Hepatocyte (in vitro differentiated cells): ENCODE measurements around the gene RASA3. TPM values are rescaled to one million over a fixed set of nuclear protein-coding genes. Genes with fewer than 3 reads are reported as not detected.

ENCODE experiments used
- DNase-seq: peaks from one replicate; pipeline ENCODE4 v3.0.0-alpha.2; 2016; ENCODE audit warnings: low spot score
- H2AFZ ChIP-seq: fragments of 200-600 bp; sonication (generic); 2 replicates; pipeline ENCODE4 v1.6.0; 2016; ENCODE audit warnings: antibody characterized with exemption, mild to moderate bottlenecking
- H3K27ac ChIP-seq: fragments of 200-600 bp; sonication (generic); 2 replicates; pipeline ENCODE4 v1.5.1; 2016; ENCODE audit warnings: mild to moderate bottlenecking
- H3K27me3 ChIP-seq: fragments of 200-600 bp; sonication (generic); 2 replicates; pipeline ENCODE4 v1.6.1; 2016
- H3K36me3 ChIP-seq: fragments of 200-600 bp; sonication (generic); replicated peaks from 2 replicates; pipeline ENCODE4 v1.5.1; 2016; ENCODE audit warnings: low read depth; ENCODE audit not compliant: insufficient read depth
- H3K4me1 ChIP-seq: fragments of 200-600 bp; sonication (generic); 2 replicates; pipeline ENCODE4 v1.5.1; 2016; ENCODE audit warnings: mild to moderate bottlenecking, moderate library complexity; ENCODE audit not compliant: insufficient read depth
- H3K4me2 ChIP-seq: fragments of 200-600 bp; sonication (generic); 2 replicates; pipeline ENCODE4 v1.6.0; 2016
- H3K4me3 ChIP-seq: fragments of 200-600 bp; sonication (generic); 2 replicates; pipeline ENCODE4 v1.5.1; 2016; ENCODE audit warnings: mild to moderate bottlenecking
- H3K79me2 ChIP-seq: fragments of 200-600 bp; sonication (generic); 2 replicates; pipeline ENCODE4 v1.6.0; 2017; ENCODE audit warnings: mild to moderate bottlenecking
- H3K9me2 ChIP-seq: fragments of 200-600 bp; sonication (generic); replicated peaks from 2 replicates; pipeline ENCODE4 v1.6.0; 2017; ENCODE audit warnings: mild to moderate bottlenecking; ENCODE audit not compliant: insufficient read depth
- H3K9me3 ChIP-seq: fragments of 200-600 bp; sonication (generic); 2 replicates; pipeline ENCODE4 v1.5.1; 2016; ENCODE audit warnings: low read depth, mild to moderate bottlenecking
- H4K20me1 ChIP-seq: fragments of 200-600 bp; sonication (generic); 2 replicates; pipeline ENCODE4 v1.6.0; 2016; ENCODE audit warnings: mild to moderate bottlenecking; ENCODE audit not compliant: insufficient read depth, poor library complexity, severe bottlenecking
- EZH2 ChIP-seq: fragments of 200-600 bp; sonication (generic); IDR thresholded peaks from 2 replicates; pipeline ENCODE4 v1.6.1; 2016; ENCODE audit warnings: antibody characterized with exemption, mild to moderate bottlenecking, borderline replicate concordance
- EZH2phosphoT487 ChIP-seq: fragments of 200-600 bp; sonication (generic); IDR thresholded peaks from one replicate; pipeline ENCODE4 v1.6.1; 2018; ENCODE audit warnings: antibody characterized with exemption, mild to moderate bottlenecking, low read depth, moderate library complexity; ENCODE audit not compliant: unreplicated experiment, severe bottlenecking
- WGBS: methylation state at CpG from one replicate; pipeline ENCODE4 v1.1.6; 2016; ENCODE audit warnings: low lambda C conversion rate; ENCODE audit errors: missing lambda C conversion rate; 5-methylcytosine and 5-hydroxymethylcytosine counted together
- polyA plus RNA-seq: library from polyadenylated mRNA; unstranded; fragments of >200 nt; fragmentation: Nextera tagmentation; extraction: Ambion mirVana; gene quantifications from 2 replicates; pipeline ENCODE4 v1.2.1, GENCODE V29; 2016
- total RNA-seq: library from RNA; depleted of rRNA; stranded (reverse); fragments of >200 nt; gene quantifications from 2 replicates; pipeline ENCODE4 v1.2.3, GENCODE V29; 2014
- TF ChIP-seq, protein P1 (sequence below): fragments of 200-600 bp; sonication (generic); IDR thresholded peaks from 2 replicates; pipeline ENCODE4 v1.5.1; 2016; ENCODE audit warnings: antibody characterized with exemption, mild to moderate bottlenecking; ENCODE audit not compliant: poor library complexity

RASA3 gene
- total and polyA plus RNA-seq, 2 experiments from 2014 or later = 5.6 to 6.1 TPM

DNA sequence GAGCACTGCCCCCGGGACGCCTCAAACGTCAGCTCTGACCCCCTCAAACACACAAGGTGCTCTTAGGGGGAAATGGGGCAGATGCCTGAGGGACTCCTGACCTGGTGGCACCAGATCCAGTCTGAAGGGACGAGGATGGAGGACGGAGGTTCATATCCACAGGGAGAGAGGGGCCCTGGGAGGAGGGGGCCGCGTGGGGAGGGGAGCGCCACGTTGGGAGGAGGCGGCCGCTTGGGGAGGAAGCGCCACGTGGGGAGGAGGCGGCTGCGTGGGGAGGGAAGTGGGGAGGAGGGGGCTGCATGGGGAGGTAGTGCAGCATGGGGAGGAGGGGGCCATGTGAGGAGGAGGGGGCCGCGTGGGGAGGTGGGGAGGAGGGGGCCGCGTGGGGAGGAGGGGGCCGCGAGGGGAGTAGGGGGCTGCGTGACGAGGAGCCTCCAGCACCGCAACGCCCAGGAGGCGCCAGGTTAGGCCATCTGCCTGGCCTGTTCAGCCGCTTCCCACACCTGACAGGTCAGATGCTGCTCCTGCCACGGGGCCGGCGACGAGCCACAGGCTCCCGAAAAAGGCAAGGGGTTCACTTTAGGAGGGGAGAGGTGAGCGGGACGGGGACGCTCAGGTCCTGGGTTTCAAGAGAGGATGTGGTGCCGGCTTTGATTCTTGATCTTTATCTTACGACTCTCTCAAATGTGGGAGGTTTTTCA is 121.9 kb downstream of the RASA3 start:
- Histone ChIP-seq H3K9me3 (no peaks in the 10 kb centered on the region), H2AFZ (no peak overlapping the region), H4K20me1 (no peaks in the 10 kb centered on the region), H3K9me2 (no peaks in the 10 kb centered on the region), H3K27ac (no peak overlapping the region), H3K27me3 (no peaks in the 10 kb centered on the region), H3K4me3 (no peak overlapping the region), H3K4me2 (no peak overlapping the region), H3K79me2 (no peaks in the 10 kb centered on the region), H3K36me3 (no peaks in the 10 kb centered on the region), H3K4me1 (no peaks in the 10 kb centered on the region)
- WGBS = 94% methylated on average over 18 of the region's 37 CpGs
- TF ChIP-seq EZH2 = no peak
- TF ChIP-seq, protein P1, sequence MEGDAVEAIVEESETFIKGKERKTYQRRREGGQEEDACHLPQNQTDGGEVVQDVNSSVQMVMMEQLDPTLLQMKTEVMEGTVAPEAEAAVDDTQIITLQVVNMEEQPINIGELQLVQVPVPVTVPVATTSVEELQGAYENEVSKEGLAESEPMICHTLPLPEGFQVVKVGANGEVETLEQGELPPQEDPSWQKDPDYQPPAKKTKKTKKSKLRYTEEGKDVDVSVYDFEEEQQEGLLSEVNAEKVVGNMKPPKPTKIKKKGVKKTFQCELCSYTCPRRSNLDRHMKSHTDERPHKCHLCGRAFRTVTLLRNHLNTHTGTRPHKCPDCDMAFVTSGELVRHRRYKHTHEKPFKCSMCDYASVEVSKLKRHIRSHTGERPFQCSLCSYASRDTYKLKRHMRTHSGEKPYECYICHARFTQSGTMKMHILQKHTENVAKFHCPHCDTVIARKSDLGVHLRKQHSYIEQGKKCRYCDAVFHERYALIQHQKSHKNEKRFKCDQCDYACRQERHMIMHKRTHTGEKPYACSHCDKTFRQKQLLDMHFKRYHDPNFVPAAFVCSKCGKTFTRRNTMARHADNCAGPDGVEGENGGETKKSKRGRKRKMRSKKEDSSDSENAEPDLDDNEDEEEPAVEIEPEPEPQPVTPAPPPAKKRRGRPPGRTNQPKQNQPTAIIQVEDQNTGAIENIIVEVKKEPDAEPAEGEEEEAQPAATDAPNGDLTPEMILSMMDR = no peak
- TF ChIP-seq EZH2phosphoT487 = no peak
- no peak for DNase-seq

DNA sequence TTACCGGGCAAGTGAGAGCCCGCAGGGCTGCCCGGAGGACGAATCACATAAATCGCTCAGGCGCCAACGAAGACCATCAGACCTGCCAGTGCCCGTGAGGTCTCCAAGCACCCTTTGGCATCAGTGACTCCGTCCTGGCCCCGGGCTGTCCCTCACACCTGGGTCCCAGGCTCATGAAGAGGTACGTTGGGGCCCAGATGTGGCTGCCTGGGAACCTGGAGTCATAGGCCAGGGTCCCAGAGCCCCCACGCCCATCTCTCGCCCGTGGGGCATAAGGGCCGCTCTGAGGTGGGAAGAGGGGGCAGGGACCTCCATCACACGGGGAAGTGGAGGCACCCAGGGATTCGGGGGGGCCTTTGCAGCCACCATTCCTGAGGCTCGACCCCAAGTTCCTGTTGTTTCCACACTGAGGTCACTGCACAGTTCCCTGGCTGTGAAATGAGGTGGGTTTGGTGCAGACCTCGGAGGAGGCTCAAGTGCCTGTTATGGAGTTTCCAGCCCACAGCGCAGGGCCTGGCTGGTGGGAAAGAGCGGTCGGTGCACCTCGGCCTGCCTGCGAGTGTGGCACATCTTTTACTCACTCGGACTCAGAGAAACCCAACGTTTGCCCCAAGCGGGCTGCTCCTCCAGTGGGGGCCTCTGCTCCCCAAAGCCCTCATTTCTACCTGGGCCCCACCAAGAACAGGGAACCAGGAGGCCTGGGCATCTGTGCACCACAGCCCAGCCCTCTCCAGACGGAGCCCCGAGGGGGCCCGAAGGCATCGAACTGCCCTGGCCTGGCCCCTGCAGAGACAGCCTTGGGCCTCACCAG is 122.6 kb downstream of the RASA3 start:
- Histone ChIP-seq H4K20me1 (no peaks in the 10 kb centered on the region), H3K27ac (no peak overlapping the region), H3K4me3 (no peak overlapping the region), H2AFZ (no peak overlapping the region), H3K79me2 (no peaks in the 10 kb centered on the region), H3K9me2 (no peaks in the 10 kb centered on the region), H3K36me3 (no peaks in the 10 kb centered on the region), H3K27me3 (no peaks in the 10 kb centered on the region), H3K4me2 (no peak overlapping the region), H3K4me1 (peaks cover 4% of the 10 kb centered on the region), H3K9me3 (no peaks in the 10 kb centered on the region)
- no peak for DNase-seq
- no peak for TF ChIP-seq EZH2
- TF ChIP-seq, protein P1 = no peak
- TF ChIP-seq EZH2phosphoT487 = no peak
- WGBS = 92% methylated on average over 31 of the region's 31 CpGs

DNA sequence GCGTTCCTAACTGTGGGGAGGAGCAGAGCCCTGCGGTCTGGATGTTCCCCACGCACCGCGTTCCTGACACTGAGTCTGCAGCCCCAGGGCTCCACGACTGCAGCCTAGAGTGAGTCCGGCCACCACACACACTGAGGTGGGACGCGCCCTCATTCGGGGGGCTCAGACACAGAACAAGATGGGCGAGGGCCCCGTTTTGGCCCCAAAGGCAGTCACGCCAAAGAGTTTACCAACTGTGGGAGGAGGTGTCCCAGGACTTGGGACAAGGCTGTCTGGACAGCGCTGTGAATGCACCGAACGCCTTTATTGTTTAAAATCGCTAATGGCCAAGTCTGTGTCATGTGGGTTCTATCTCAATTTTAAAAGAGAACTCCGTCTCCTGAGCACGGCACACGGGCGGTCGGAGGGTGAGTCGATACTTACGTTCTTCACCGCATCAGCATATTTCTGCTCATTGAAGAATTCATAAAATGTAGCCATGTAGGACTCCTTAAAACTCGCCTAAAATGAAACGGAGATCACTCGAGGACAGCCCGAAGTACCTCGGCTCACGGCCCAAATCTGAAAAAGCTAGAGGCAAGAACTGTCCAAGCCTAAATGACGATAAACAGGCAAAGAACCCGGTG is 123.3 kb downstream of the RASA3 start:
- no peak overlapping the region for H3K4me2 ChIP-seq
- H3K79me2 ChIP-seq = no peaks in the 10 kb centered on the region
- 89% methylated on average over 30 of the region's 33 CpGs for WGBS
- no peaks in the 10 kb centered on the region for H3K36me3 ChIP-seq
- no peaks in the 10 kb centered on the region for H3K27me3 ChIP-seq
- no peak overlapping the region for H3K4me3 ChIP-seq
- no peaks in the 10 kb centered on the region for H3K9me3 ChIP-seq
- DNase-seq = no peak
- H3K9me2 ChIP-seq = no peaks in the 10 kb centered on the region
- H2AFZ ChIP-seq = no peak overlapping the region
- TF ChIP-seq, protein P1 = no peak
- TF ChIP-seq EZH2phosphoT487 (no peak), EZH2 (no peak)
- no peaks in the 10 kb centered on the region for H4K20me1 ChIP-seq
- H3K27ac ChIP-seq = no peak overlapping the region
- H3K4me1 ChIP-seq = peaks cover 4% of the 10 kb centered on the region
